Measurements from ENCODE around the gene P2RY12.

GRCh38 chr3:151372063-151372820 lies 12.3 kb downstream of the P2RY12 start:
- TF ChIP-seq, protein P1, sequence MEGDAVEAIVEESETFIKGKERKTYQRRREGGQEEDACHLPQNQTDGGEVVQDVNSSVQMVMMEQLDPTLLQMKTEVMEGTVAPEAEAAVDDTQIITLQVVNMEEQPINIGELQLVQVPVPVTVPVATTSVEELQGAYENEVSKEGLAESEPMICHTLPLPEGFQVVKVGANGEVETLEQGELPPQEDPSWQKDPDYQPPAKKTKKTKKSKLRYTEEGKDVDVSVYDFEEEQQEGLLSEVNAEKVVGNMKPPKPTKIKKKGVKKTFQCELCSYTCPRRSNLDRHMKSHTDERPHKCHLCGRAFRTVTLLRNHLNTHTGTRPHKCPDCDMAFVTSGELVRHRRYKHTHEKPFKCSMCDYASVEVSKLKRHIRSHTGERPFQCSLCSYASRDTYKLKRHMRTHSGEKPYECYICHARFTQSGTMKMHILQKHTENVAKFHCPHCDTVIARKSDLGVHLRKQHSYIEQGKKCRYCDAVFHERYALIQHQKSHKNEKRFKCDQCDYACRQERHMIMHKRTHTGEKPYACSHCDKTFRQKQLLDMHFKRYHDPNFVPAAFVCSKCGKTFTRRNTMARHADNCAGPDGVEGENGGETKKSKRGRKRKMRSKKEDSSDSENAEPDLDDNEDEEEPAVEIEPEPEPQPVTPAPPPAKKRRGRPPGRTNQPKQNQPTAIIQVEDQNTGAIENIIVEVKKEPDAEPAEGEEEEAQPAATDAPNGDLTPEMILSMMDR (IDR thresholded peaks at IDR 0.05): no peak
- no peak for TF ChIP-seq POLR2A (IDR thresholded peaks at IDR 0.05)
